Loucy (cell line): ENCODE measurements around the gene PROS1.

Experiments used
- H2AFZ ChIP-seq: fragments of 200-600 bp; sonication (generic); 2 replicates; pipeline ENCODE4 v1.6.0; 2016; ENCODE audit warnings: antibody characterized with exemption, mild to moderate bottlenecking, low read length, moderate library complexity
- H3F3A ChIP-seq: fragments of 200-600 bp; 2 replicates; pipeline ENCODE4 v1.6.0; 2016; ENCODE audit warnings: antibody characterized with exemption, low read depth, mild to moderate bottlenecking
- H3K27me3 ChIP-seq: fragments of 200-600 bp; sonication (generic); 2 replicates; pipeline ENCODE4 v1.6.1; 2014; ENCODE audit warnings: low read length, mild to moderate bottlenecking; ENCODE audit not compliant: insufficient read depth, poor library complexity, severe bottlenecking
- H3K36me3 ChIP-seq: fragments of 200-600 bp; sonication (generic); 2 replicates; pipeline ENCODE4 v1.6.1; 2016; ENCODE audit warnings: low read length; ENCODE audit not compliant: insufficient read depth
- H3K4me1 ChIP-seq: fragments of 200-600 bp; sonication (generic); 2 replicates; pipeline ENCODE4 v1.5.1; 2014; ENCODE audit warnings: low read length, mild to moderate bottlenecking; ENCODE audit not compliant: insufficient read depth, poor library complexity, severe bottlenecking
- H3K4me2 ChIP-seq: fragments of 200-600 bp; sonication (generic); 2 replicates; pipeline ENCODE4 v1.6.0; 2014; ENCODE audit warnings: antibody characterized with exemption, low read length, low read depth, mild to moderate bottlenecking; ENCODE audit not compliant: poor library complexity, severe bottlenecking
- H3K4me3 ChIP-seq: fragments of 200-600 bp; sonication (generic); 2 replicates; pipeline ENCODE4 v1.5.1; 2014; ENCODE audit warnings: low read length, mild to moderate bottlenecking, mixed read lengths; ENCODE audit not compliant: poor library complexity, severe bottlenecking
- H3K79me2 ChIP-seq: fragments of 200-600 bp; sonication (generic); 2 replicates; pipeline ENCODE4 v1.6.1; 2014; ENCODE audit warnings: low read length; ENCODE audit not compliant: insufficient read depth
- H3K9ac ChIP-seq: fragments of 200-600 bp; sonication (generic); 2 replicates; pipeline ENCODE4 v1.6.0; 2014; ENCODE audit warnings: mild to moderate bottlenecking, low read depth, low read length, moderate library complexity; ENCODE audit not compliant: poor library complexity, severe bottlenecking
- H3K9me2 ChIP-seq: fragments of 200-600 bp; sonication (generic); replicated peaks from 2 replicates; pipeline ENCODE4 v1.6.1; 2016; ENCODE audit warnings: low read depth, low read length, mixed read lengths
- H3K9me3 ChIP-seq: fragments of 200-600 bp; sonication (generic); 2 replicates; pipeline ENCODE4 v1.6.1; 2014; ENCODE audit warnings: mild to moderate bottlenecking, antibody characterized with exemption, low read length, low read depth; ENCODE audit not compliant: insufficient read depth
- H4K20me1 ChIP-seq: fragments of 200-600 bp; sonication (generic); 2 replicates; pipeline ENCODE4 v1.6.0; 2014; ENCODE audit warnings: antibody characterized with exemption, low read length, mild to moderate bottlenecking; ENCODE audit not compliant: insufficient read depth, poor library complexity, severe bottlenecking
- CTCF ChIP-seq: fragments of 200-600 bp; sonication (generic); conservative IDR thresholded peaks from 2 replicates; pipeline ENCODE4 v1.5.1; 2014; ENCODE audit warnings: mild to moderate bottlenecking, antibody characterized with exemption, low read length
- EZH2phosphoT487 ChIP-seq: fragments of 200-600 bp; IDR thresholded peaks from 2 replicates; pipeline ENCODE4 v1.6.1; 2018; ENCODE audit warnings: antibody characterized with exemption, mild to moderate bottlenecking, moderate library complexity, borderline replicate concordance

The PROS1 gene

DNA sequence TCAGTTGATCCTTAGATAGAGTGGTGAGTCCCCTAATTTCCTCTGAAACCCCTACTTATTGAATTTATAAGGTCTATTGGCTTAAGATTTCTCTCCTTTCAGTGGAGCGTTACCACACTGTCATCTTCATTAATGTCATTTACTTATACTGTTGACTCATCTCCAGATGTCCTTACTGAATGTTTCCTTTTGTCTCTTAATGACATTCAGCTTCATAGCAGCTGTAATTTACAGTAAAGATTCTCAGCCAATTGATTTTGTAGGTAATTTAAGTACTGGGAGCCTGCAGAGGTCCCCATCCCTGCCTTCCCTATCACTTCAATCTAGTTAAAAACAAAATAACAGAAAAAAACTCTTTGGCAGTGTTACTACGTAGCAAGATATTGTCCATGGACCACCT lies 35.9 kb upstream of the PROS1 start:
- no peaks in the 10 kb centered on the region for H3K79me2 ChIP-seq
- no peaks in the 10 kb centered on the region for H3K9me3 ChIP-seq
- H3F3A ChIP-seq, result no peaks in the 10 kb centered on the region
- no peaks in the 10 kb centered on the region for H4K20me1 ChIP-seq
- no peak overlapping the region for H2AFZ ChIP-seq
- H3K4me3 ChIP-seq, result no peak overlapping the region
- peaks cover 3% of the 10 kb centered on the region; the same call in 1 of the 2 replicates for H3K36me3 ChIP-seq
- H3K27me3 ChIP-seq, result no peaks in the 10 kb centered on the region
- no peaks in the 10 kb centered on the region for H3K9me2 ChIP-seq
- no peak overlapping the region for H3K4me2 ChIP-seq
- H3K4me1 ChIP-seq, result no peaks in the 10 kb centered on the region
- H3K9ac ChIP-seq, result no peak overlapping the region
- TF ChIP-seq CTCF (no peak), EZH2phosphoT487 (no peak)

DNA sequence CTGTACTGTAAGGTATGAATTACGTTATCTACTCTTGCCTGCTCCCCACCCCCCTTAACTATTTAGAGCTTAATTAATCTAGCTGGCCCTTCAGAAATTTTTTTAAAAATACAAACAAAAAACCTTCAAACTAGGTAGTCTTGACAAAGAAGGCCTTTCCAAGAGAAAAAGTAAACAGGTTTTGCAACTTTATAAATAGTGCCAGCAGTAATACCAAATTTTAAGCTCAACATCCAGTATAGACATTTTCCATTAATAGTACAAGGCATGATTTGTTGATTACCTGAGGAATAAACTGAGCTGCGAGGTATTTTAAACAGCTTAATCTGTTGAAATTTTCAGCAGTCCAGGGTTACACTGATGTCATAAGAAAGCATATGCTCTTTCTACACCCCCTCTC lies 34.6 kb upstream of the PROS1 start:
- Histone ChIP-seq H3K9ac (no peak overlapping the region), H3K4me1 (no peaks in the 10 kb centered on the region), H3K36me3 (peaks cover 3% of the 10 kb centered on the region; the same call in 1 of the 2 replicates), H3F3A (no peaks in the 10 kb centered on the region), H4K20me1 (no peaks in the 10 kb centered on the region), H3K79me2 (no peaks in the 10 kb centered on the region), H2AFZ (no peak overlapping the region), H3K9me2 (no peaks in the 10 kb centered on the region), H3K4me2 (no peak overlapping the region), H3K9me3 (no peaks in the 10 kb centered on the region), H3K4me3 (no peak overlapping the region), H3K27me3 (no peaks in the 10 kb centered on the region)
- TF ChIP-seq CTCF (no peak), EZH2phosphoT487 (no peak)

DNA sequence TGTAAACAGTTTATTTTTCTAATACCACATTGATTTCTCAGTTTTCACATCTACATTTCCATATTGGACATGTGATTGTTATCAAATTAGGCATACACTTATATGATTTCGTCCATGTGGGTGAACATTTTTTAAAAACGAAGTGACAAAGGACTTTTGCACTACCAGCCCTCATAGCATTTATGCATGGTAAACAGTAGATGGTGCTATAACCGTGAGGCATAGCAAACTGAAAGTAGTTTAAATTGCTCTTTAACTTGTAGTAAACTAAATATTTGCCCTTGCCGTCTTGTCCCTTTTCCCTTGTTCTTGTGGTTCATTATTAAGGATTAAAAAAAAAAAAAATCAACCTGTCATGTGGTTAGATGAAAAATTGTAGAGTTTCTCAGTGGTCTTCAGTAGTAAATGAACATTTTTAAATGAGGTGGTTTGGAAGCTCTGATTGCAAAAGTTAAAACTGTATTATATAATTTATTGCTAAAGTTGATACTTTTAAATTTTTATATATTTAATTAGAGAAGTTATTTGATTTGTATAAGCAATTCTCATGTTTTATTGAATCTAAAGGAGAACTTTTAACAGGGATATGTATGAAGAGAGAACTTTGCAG lies 30.7 kb upstream of the PROS1 start:
- peak overlapping the region; percentile 57 for H3K4me3 ChIP-seq
- peak overlapping the region; percentile 55 for H3K4me2 ChIP-seq
- H3F3A ChIP-seq, result no peaks in the 10 kb centered on the region
- no peaks in the 10 kb centered on the region for H3K9me2 ChIP-seq
- TF ChIP-seq EZH2phosphoT487 (no peak), CTCF (peak; percentile 91)
- H3K9me3 ChIP-seq, result no peaks in the 10 kb centered on the region
- no peaks in the 10 kb centered on the region for H3K27me3 ChIP-seq
- no peaks in the 10 kb centered on the region for H3K4me1 ChIP-seq
- no peak overlapping the region for H3K9ac ChIP-seq
- peaks cover 3% of the 10 kb centered on the region; the same call in 1 of the 2 replicates for H3K36me3 ChIP-seq
- no peaks in the 10 kb centered on the region for H4K20me1 ChIP-seq
- H3K79me2 ChIP-seq, result no peaks in the 10 kb centered on the region
- H2AFZ ChIP-seq, result peak overlapping the region; percentile 19
